EL (cell line): ENCODE measurements around the gene MCU.
"Not testable (repeated sequence)": the region's sequence is repeated elsewhere in the genome, so short reads cannot be mapped to it uniquely, and the experiment has no call there.

Source experiments
- DNase-seq: peaks from one replicate; pipeline ENCODE4 v3.0.0-alpha.2; 2016

The MCU gene

DNA sequence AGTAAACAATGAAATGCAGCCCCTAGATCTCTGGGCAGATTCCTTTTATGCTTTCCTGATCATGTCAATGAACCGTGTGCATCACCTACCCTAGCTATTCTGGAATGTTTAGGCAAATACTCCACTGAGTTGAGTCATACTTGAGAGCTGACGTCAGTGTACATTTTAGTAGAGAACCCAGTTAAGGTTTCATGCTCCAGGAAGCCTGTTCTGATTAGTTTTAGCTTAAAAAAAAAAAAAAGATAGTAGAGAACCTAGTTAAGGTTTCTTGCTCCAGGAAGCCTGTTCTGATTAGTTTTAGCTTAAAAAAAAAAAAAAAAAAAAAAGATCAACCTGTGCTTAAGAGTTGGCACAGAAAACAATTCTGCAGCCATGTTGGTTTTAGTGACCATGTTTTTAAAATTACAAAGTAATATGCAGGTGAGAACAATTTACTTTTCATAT lies 3.7 kb upstream of the MCU start:
- DNase-seq, result peak; percentile 93

GRCh38 chr10:72689660-72690059 lies 2.3 kb upstream of the MCU start:
- no peak for DNase-seq

- no peak for DNase-seq
Measured at GRCh38 chr10:72690071-72690755, 1.7 kb upstream of the MCU start.

- DNase-seq, result no peak
Measured at GRCh38 chr10:72691470-72691862, 477 bp upstream of the MCU start.

- no peak for DNase-seq
Measured at GRCh38 chr10:72692744-72692993, 726 bp downstream of the MCU start.

GRCh38 chr10:72692994-72693781 lies 1.2 kb downstream of the MCU start:
- peak; percentile 50 for DNase-seq

DNA sequence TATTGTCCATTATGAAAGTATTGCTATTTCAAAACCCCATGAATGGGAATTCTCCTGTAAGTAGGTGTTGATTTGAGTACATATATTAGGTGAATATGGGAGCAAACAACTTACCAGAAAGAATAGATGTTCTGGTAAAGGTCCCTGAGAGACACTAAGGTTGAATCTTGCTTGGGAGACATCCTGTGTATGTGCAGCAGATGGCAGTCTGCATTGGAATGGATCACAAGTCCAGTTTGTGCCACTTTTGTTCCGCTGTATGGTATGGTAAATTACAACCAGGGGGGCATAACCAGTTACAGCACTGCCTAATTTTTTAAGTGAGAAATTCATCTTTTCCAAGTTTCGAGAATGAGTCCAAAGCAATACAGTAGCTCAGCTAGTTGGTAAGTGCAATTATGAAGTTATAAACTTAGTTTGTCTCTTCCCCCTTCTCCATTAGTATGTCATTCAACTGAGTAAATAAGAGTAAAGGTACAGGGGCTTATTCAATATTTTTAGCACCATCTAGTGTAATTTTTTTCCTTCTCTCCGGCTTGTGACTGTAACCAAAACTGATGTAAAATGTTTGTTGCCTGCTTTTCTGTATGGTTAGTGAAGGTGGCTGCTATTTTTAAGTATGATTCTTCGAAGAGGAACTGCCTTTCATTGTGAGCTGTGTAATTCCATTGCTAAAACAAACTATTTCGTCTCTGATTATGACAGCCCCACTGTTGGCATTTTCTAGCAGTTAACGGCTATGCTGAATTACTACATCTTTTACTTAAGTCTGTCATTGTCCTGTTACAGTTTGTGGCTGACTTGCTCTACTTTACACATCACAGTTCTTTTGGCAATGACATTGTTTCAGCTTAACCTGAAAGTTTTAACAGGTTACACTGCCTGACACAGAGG lies 2.8 kb downstream of the MCU start:
- DNase-seq, result peak; percentile 50

GRCh38 chr10:72695496-72695895 lies 3.6 kb downstream of the MCU start:
- DNase-seq, result peak; percentile 9

- DNase-seq, result peak; percentile 65
Measured at GRCh38 chr10:72697716-72698115, 5.8 kb downstream of the MCU start.

DNA sequence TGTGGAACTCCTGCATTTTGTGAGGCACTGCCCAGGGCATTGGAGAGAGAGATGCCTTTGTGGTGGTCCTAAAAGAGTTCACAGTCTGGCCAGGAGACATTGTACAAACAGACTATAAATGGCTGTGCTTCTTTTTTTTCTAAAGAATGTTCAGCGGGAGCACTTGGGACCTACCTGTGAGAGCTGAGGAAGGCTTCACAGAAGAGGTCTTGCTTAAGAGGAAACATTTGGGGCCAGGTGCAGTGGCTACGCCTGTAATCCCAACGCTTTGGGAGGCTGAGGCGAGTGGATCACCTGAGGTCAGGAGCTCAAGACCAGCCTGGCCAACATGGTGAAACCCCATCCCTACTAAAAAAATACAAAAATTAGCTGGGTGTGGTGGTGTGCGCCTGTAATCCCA lies 10.5 kb downstream of the MCU start:
- not testable (repeated sequence) for DNase-seq

DNA sequence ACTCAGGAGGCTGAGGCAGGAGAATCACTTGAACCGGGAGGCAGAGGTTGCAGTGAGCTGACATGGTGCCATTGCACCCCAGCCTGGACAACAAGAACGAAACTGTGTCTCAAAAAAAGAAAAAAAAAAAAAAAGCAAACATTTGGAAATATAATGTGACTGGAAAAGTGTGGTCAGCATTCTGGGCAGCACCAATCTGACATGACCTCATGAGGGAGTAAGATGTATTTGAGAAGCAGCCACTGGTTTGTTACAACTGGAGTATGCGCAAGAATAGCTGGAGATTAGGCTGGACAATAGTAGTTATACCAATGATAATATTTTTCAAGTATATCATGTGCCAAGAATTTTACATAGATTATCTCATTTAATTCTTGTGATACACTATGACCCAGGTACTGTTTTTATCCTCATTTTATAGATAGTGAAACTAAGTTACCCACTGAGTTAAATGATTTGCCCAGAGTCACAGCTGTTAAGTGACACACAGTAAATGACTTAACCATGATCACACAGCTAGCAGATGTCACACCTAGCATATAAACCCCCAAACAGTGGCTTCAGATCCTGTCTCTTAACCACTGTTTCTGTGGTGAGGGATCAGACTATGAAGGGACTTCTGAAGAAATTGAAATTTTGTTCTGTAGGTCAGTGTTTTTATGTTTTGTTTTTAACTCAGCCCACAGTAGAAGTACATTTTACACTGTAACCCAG lies 11.1 kb downstream of the MCU start:
- DNase-seq, result peak; percentile 33

GRCh38 chr10:72704117-72704516 lies 12.2 kb downstream of the MCU start:
- DNase-seq, result no peak

- no peak for DNase-seq
Measured at GRCh38 chr10:72709041-72709440, 17.1 kb downstream of the MCU start.

DNA sequence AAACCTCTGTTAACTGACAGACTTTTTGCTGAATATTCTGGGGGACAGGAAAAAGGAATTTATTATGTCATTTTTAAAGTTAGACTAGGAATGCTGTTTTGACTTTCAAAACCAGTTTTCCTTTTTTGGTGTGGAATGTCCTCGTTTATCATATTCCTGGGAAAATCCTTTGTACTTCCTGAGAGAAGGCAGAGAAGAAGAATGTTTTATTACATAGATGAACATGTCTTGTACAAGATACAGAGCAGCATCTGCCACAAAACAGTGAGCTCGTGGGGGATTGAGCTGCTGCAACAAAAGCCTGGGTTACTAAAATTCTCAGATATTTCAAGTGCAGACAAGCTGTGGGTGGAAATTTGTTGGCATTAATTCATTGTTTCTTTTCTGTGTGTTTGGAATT lies 20.2 kb downstream of the MCU start:
- DNase-seq, result peak; percentile 57

DNA sequence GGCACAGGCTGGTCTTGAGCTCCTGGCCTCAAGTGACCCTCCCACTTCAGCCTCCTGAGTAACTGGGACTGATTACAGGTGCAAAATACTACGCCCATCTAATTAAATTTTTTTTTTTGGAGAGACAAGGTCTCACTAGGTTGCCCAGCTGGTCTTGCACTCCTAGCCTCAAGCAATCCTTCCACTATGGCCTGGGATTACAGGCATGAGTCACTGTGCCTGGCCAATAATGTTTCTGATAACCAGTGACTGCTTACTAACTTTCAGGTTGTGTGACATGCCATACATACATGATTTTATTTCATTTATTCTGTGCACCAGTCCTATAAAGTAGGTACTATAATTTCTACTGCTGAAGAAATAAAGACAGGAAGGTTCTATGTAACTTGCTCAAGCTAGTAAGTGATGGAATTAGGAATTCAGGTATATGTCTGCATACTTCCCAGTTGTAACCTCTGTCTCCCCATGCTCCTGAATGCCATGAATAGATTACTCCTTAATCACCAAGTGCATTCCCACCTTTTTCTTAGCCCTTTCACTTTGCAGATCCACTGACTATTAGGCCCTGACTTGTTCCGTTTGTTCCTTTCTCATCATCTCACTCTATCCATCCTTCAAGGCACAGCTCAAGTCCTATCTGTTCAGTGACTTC lies 28.1 kb downstream of the MCU start:
- DNase-seq, result peak; percentile 59

GRCh38 chr10:72720814-72721660 lies 29.1 kb downstream of the MCU start:
- no peak for DNase-seq

- DNase-seq, result no peak
Measured at GRCh38 chr10:72727130-72727529, 35.2 kb downstream of the MCU start.

- DNase-seq, result no peak
Measured at GRCh38 chr10:72728462-72728861, 36.5 kb downstream of the MCU start.

GRCh38 chr10:72729528-72729927 lies 37.6 kb downstream of the MCU start:
- DNase-seq, result no peak

DNA sequence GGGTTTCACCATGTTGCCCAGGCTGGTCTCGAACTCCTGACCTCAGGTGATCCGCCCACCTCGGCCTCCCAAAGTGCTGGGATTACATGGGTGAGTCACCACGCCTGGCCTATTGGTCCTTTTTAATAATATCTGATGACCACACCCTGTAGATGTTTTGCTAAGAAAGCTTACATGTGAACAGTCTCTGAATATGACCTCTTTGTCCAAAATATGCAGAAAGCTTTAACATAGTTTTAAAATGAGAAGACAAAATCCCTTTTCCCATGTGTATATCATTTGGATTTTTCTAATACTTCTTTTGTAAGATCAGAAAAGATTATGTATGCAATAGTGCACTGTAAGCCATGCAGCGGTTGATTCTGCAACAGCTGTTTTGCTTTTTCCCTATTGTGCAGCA lies 38.5 kb downstream of the MCU start:
- DNase-seq, result peak; percentile 43

GRCh38 chr10:72731916-72732419 lies 40.0 kb downstream of the MCU start:
- no peak for DNase-seq
